IMR-90 (cell line): ENCODE data around the gene UBLCP1. TPM values are rescaled to one million over a fixed set of nuclear protein-coding genes. Genes with fewer than 3 reads are reported as not detected.

ENCODE experiments used
- ATAC-seq: fragments of 200-7000 bp; cut with Tn5 transposase; 2 replicates; pipeline ENCODE4 v1.9.1; 2020; ENCODE audit warnings: low read depth, mild to moderate bottlenecking, moderate library complexity
- BruUV-seq: library from RNA; stranded (reverse); fragments of 400-500 nt; replicated peaks from 2 replicates; lab custom pipeline; 2021; lab: Mats Ljungman, UMichigan
- CTCF ChIA-PET: fragments of 300-600 bp; formaldehyde crosslinking; extraction: SDS; loops from one replicate; lab custom pipeline; 2021; ENCODE audit warnings: antibody characterized with exemption; lab: Yijun Ruan, JAX
- POLR2A ChIA-PET: fragments of 300-600 bp; sonication (Branson Sonifier 250); formaldehyde crosslinking; loops from one replicate; lab custom pipeline; 2022; ENCODE audit warnings: antibody characterized with exemption; ENCODE audit not compliant: unreplicated experiment; lab: Charles Lee
- DNase-seq: peaks from one replicate; pipeline ENCODE4 v3.0.0; 2013
- H2AFZ ChIP-seq: replicated peaks from 2 replicates; pipeline ENCODE3; 2013; ENCODE audit warnings: low read length, mild to moderate bottlenecking; ENCODE audit not compliant: poor library complexity
- H2AK5ac ChIP-seq: 2 replicates; pipeline ENCODE4 v1.6.1; 2013; ENCODE audit warnings: low read depth, low read length, inconsistent platforms
- H2AK9ac ChIP-seq: replicated peaks from 2 replicates; pipeline ENCODE3; 2013; ENCODE audit warnings: mild to moderate bottlenecking, low read depth, low read length, moderate library complexity; ENCODE audit not compliant: poor library complexity
- H2BK120ac ChIP-seq: 2 replicates; pipeline ENCODE4 v1.6.1; 2013; ENCODE audit warnings: low read depth, low read length, inconsistent platforms
- H2BK15ac ChIP-seq: 3 replicates; pipeline ENCODE4 v1.6.1; 2013; ENCODE audit warnings: low read depth, low read length, inconsistent platforms
- H2BK20ac ChIP-seq: 2 replicates; pipeline ENCODE4 v1.6.1; 2013; ENCODE audit warnings: low read depth, mild to moderate bottlenecking, inconsistent platforms, low read length, moderate library complexity
- H2BK5ac ChIP-seq: 2 replicates; pipeline ENCODE4 v1.6.1; 2013; ENCODE audit warnings: mild to moderate bottlenecking, low read depth, low read length, inconsistent platforms; ENCODE audit not compliant: poor library complexity, severe bottlenecking
- H3K14ac ChIP-seq: replicated peaks from 2 replicates; pipeline ENCODE4 v1.6.1; 2013; ENCODE audit warnings: low read depth, low read length, inconsistent platforms
- H3K18ac ChIP-seq: 2 replicates; pipeline ENCODE4 v1.6.1; 2013; ENCODE audit warnings: low read depth, low read length, control low read depth
- H3K23ac ChIP-seq: 2 replicates; pipeline ENCODE4 v1.6.1; 2013; ENCODE audit warnings: low read depth, low read length, inconsistent platforms
- H3K27ac ChIP-seq: 2 replicates; pipeline ENCODE4 v1.5.1; 2013; ENCODE audit warnings: mild to moderate bottlenecking, control low read depth, low read length; ENCODE audit not compliant: insufficient read depth
- H3K27me3 ChIP-seq: 2 replicates; pipeline ENCODE4 v1.6.1; 2013; ENCODE audit warnings: low read length; ENCODE audit not compliant: control insufficient read depth, insufficient read depth
- H3K36me3 ChIP-seq: 2 replicates; pipeline ENCODE4 v1.6.1; 2013; ENCODE audit warnings: low read length, mixed read lengths; ENCODE audit not compliant: control insufficient read depth, insufficient read depth
- H3K4ac ChIP-seq: 2 replicates; pipeline ENCODE4 v1.6.1; 2013; ENCODE audit warnings: low read depth, low read length, inconsistent platforms
- H3K4me1 ChIP-seq: 2 replicates; pipeline ENCODE4 v1.6.1; 2013; ENCODE audit warnings: low read length, mixed read lengths; ENCODE audit not compliant: control insufficient read depth, insufficient read depth
- H3K4me2 ChIP-seq: 2 replicates; pipeline ENCODE4 v1.6.1; 2013; ENCODE audit warnings: low read depth, mild to moderate bottlenecking, control low read depth, low read length, moderate library complexity
- H3K4me3 ChIP-seq: 2 replicates; pipeline ENCODE4 v1.5.1; 2013; ENCODE audit warnings: low read depth, mild to moderate bottlenecking, control low read depth, low read length, moderate library complexity; ENCODE audit not compliant: insufficient read depth
- H3K56ac ChIP-seq: 2 replicates; pipeline ENCODE4 v1.6.1; 2013; ENCODE audit warnings: low read length, inconsistent platforms; ENCODE audit not compliant: insufficient read depth; ENCODE audit errors: extremely low read depth
- H3K79me1 ChIP-seq, 2 experiments: 2 replicates each; pipeline ENCODE4 v1.6.1; 2013; ENCODE audit warnings: low read length in 2 of 2, inconsistent platforms in 1 of 2, low read depth in 1 of 2
- H3K9ac ChIP-seq: 2 replicates; pipeline ENCODE4 v1.6.1; 2013; ENCODE audit warnings: low read depth, low read length, control low read depth
- H3K9me1 ChIP-seq: 2 replicates; pipeline ENCODE4 v1.6.1; 2013; ENCODE audit warnings: low read length, inconsistent platforms; ENCODE audit not compliant: insufficient read depth
- H3K9me3 ChIP-seq: 2 replicates; pipeline ENCODE4 v1.6.1; 2013; ENCODE audit warnings: low read length; ENCODE audit not compliant: control insufficient read depth, insufficient read depth
- H4K20me1 ChIP-seq: 2 replicates; pipeline ENCODE4 v1.6.1; 2013; ENCODE audit warnings: low read length, inconsistent platforms; ENCODE audit not compliant: insufficient read depth
- H4K5ac ChIP-seq: 2 replicates; pipeline ENCODE4 v1.6.1; 2013; ENCODE audit warnings: mild to moderate bottlenecking, low read depth, low read length, control low read depth
- H4K8ac ChIP-seq, 2 experiments: 2 replicates each; pipeline ENCODE4 v1.6.1; 2013; ENCODE audit warnings: low read depth in 2 of 2, low read length in 2 of 2, control low read depth in 1 of 2, inconsistent platforms in 1 of 2
- H4K91ac ChIP-seq: 2 replicates; pipeline ENCODE4 v1.6.1; 2013; ENCODE audit warnings: low read depth, low read length, inconsistent platforms; ENCODE audit not compliant: insufficient read depth
- BHLHE40 ChIP-seq: fragments of 150-350 bp; IDR thresholded peaks from 2 replicates; pipeline ENCODE4 v1.6.1; 2016; ENCODE audit warnings: mild to moderate bottlenecking, low read depth, low read length
- CEBPB ChIP-seq: IDR thresholded peaks from 2 replicates; pipeline ENCODE4 v1.6.1; 2012; ENCODE audit warnings: low read depth, low read length, improper control_type of control experiment
- ELK1 ChIP-seq: fragments of 150-350 bp; IDR thresholded peaks from 2 replicates; pipeline ENCODE4 v1.6.1; 2016; ENCODE audit warnings: low read depth, mild to moderate bottlenecking, low read length, moderate library complexity, borderline replicate concordance
- FOS ChIP-seq: fragments of 150-350 bp; IDR thresholded peaks from 2 replicates; pipeline ENCODE4 v1.6.1; 2016; ENCODE audit warnings: low read depth, low read length
- MAZ ChIP-seq: IDR thresholded peaks from 2 replicates; pipeline ENCODE4 v1.6.1; 2012; ENCODE audit warnings: low read depth, mild to moderate bottlenecking, low read length, improper control_type of control experiment, moderate library complexity, borderline replicate concordance
- MXI1 ChIP-seq: IDR thresholded peaks from 2 replicates; pipeline ENCODE4 v1.6.1; 2012; ENCODE audit warnings: low read depth, mild to moderate bottlenecking, low read length, moderate library complexity, borderline replicate concordance
- NFE2L2 ChIP-seq: fragments of 150-350 bp; IDR thresholded peaks from 2 replicates; pipeline ENCODE4 v1.6.1; 2016; ENCODE audit warnings: low read depth, mild to moderate bottlenecking, low read length
- POLR2A ChIP-seq: IDR thresholded peaks from 2 replicates; pipeline ENCODE4 v1.6.1; 2012; ENCODE audit warnings: mild to moderate bottlenecking, low read depth, low read length
- RAD21 ChIP-seq: IDR thresholded peaks from 2 replicates; pipeline ENCODE4 v1.6.1; 2012; ENCODE audit warnings: low read length, improper control_type of control experiment
- RFX5 ChIP-seq: IDR thresholded peaks from 2 replicates; pipeline ENCODE4 v1.8.0; 2012; ENCODE audit warnings: low read depth, mild to moderate bottlenecking, low read length, moderate library complexity
- SMC3 ChIP-seq: fragments of 150-350 bp; IDR thresholded peaks from 2 replicates; pipeline ENCODE4 v1.6.1; 2016; ENCODE audit warnings: low read depth, mild to moderate bottlenecking, antibody characterized with exemption, low read length, moderate library complexity
- WGBS, 2 experiments: methylation state at CpG; one replicate each; pipeline versions ENCODE4 v1.1.5 to v1.1.7; 2013; ENCODE audit warnings: missing lambda C conversion rate in 2 of 2; ENCODE audit not compliant: insufficient read length in 1 of 2; ENCODE audit errors: extremely low coverage in 2 of 2; 5-methylcytosine and 5-hydroxymethylcytosine counted together
- dilution Hi-C: fragments of 300-500 bp; cut with HindIII; formaldehyde crosslinking; loops from one replicate; pipeline ENCODE4 v1.14.3; 2018; ENCODE audit warnings: low sequenced_read_pairs; ENCODE audit not compliant: unreplicated experiment
- in situ Hi-C: fragments of 300-500 bp; cut with MboI; formaldehyde crosslinking; loops from 3 replicates; pipeline ENCODE4 v1.14.3; 2019; ENCODE audit warnings: low sequenced_read_pairs, inconsistent platforms, mixed read lengths
- intact Hi-C: fragments of 100-400 bp; cut with micrococcal nuclease; formaldehyde crosslinking; loops from 2 replicates; pipeline ENCODE4 v1.10.0; 2022
- polyA plus RNA-seq, 3 experiments: library from polyadenylated mRNA; depleted of rRNA; stranded (reverse); fragments of >200 nt; gene quantifications; 2 replicates each; pipeline ENCODE4 v1.2.3, GENCODE V29; 2012; ENCODE audit warnings: low replicate concordance in 1 of 3
- total RNA-seq: library from RNA; depleted of rRNA; stranded (reverse); fragments of >200 nt; gene quantifications from 2 replicates; pipeline ENCODE4 v1.2.3, GENCODE V29; 2012
- TF ChIP-seq, protein P1 (sequence below): conservative IDR thresholded peaks from 2 replicates; pipeline ENCODE4 v1.5.1; 2012; ENCODE audit warnings: mild to moderate bottlenecking, low read depth, low read length, improper control_type of control experiment
- TF ChIP-seq, protein P2 (sequence below): fragments of 150-350 bp; IDR thresholded peaks from 2 replicates; pipeline ENCODE4 v1.6.1; 2017; ENCODE audit warnings: mild to moderate bottlenecking, antibody characterized with exemption, low read length, low read depth

UBLCP1 gene
- total and polyA plus RNA-seq, 2 of the 4 experiments (the other 2 are of a cell fraction) = 11.7 to 17.5 TPM

DNA sequence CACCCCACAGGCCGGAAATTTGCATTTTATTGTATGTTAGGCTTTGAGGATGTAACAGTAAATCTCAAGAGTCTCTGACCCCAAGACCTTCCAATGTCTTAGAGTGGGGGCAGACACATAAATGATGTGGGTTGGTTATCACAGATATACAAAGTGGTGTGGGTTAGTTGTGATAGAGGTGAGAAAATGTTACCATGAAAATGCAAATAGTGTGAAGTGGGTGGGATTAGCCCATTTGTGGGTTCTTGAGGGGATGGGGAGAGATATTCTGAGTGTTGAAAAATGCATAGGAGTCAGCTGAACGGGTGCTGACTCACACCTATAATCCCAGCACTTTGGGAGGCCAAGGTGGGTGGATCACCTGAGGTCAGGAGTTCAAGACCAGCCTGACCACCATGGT is 45.9 kb upstream of the UBLCP1 start:
- no peak overlapping the region for H2BK5ac ChIP-seq
- peaks cover 2% of the 10 kb centered on the region; the same call in 1 of the 2 replicates for H3K4me1 ChIP-seq
- POLR2A ChIA-PET = no interaction called here
- no peaks in the 10 kb centered on the region for H4K20me1 ChIP-seq
- no peak for DNase-seq
- no peaks in the 10 kb centered on the region for H3K36me3 ChIP-seq
- no peak overlapping the region for H4K91ac ChIP-seq
- no peak overlapping the region for H2BK20ac ChIP-seq
- no peak overlapping the region for H3K14ac ChIP-seq
- no peak overlapping the region for H4K5ac ChIP-seq
- no peak overlapping the region for H4K8ac ChIP-seq
- no peak overlapping the region for H2AFZ ChIP-seq
- H2AK9ac ChIP-seq = no peak overlapping the region
- no peak overlapping the region for H2AK5ac ChIP-seq
- no peak overlapping the region for H3K23ac ChIP-seq
- no peaks in the 10 kb centered on the region for H3K9me3 ChIP-seq
- TF ChIP-seq SMC3 (no peak), CEBPB (no peak), BHLHE40 (no peak), ELK1 (no peak), NFE2L2 (no peak), RFX5 (no peak), FOS (no peak), MAZ (no peak), POLR2A (no peak), RAD21 (no peak), MXI1 (no peak)
- TF ChIP-seq, protein P1, sequence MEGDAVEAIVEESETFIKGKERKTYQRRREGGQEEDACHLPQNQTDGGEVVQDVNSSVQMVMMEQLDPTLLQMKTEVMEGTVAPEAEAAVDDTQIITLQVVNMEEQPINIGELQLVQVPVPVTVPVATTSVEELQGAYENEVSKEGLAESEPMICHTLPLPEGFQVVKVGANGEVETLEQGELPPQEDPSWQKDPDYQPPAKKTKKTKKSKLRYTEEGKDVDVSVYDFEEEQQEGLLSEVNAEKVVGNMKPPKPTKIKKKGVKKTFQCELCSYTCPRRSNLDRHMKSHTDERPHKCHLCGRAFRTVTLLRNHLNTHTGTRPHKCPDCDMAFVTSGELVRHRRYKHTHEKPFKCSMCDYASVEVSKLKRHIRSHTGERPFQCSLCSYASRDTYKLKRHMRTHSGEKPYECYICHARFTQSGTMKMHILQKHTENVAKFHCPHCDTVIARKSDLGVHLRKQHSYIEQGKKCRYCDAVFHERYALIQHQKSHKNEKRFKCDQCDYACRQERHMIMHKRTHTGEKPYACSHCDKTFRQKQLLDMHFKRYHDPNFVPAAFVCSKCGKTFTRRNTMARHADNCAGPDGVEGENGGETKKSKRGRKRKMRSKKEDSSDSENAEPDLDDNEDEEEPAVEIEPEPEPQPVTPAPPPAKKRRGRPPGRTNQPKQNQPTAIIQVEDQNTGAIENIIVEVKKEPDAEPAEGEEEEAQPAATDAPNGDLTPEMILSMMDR = no peak
- TF ChIP-seq, protein P2, sequence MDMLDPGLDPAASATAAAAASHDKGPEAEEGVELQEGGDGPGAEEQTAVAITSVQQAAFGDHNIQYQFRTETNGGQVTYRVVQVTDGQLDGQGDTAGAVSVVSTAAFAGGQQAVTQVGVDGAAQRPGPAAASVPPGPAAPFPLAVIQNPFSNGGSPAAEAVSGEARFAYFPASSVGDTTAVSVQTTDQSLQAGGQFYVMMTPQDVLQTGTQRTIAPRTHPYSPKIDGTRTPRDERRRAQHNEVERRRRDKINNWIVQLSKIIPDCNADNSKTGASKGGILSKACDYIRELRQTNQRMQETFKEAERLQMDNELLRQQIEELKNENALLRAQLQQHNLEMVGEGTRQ = no peak
- H3K27ac ChIP-seq = no peak overlapping the region
- dilution Hi-C loops = no loop called here
- H3K4me2 ChIP-seq = no peak overlapping the region
- H3K4ac ChIP-seq = no peak overlapping the region
- no peak overlapping the region for H3K56ac ChIP-seq
- H3K4me3 ChIP-seq = no peak overlapping the region
- in situ Hi-C loops = no loop called here
- no peaks in the 10 kb centered on the region for H3K79me1 ChIP-seq
- no peak overlapping the region for H2BK15ac ChIP-seq
- CTCF ChIA-PET = no interaction called here
- ATAC-seq = no peak
- H3K9me1 ChIP-seq = no peaks in the 10 kb centered on the region
- no TSS peak for BruUV-seq
- H3K9ac ChIP-seq = no peak overlapping the region
- no peak overlapping the region for H3K18ac ChIP-seq
- no peaks in the 10 kb centered on the region for H3K27me3 ChIP-seq
- intact Hi-C loops = no loop called here
- H2BK120ac ChIP-seq = no peak overlapping the region
- whole genome bisulfite sequencing, 2 experiments = no CpG with 5 or more reads among the region's 2 CpGs
